ENCODE data around the gene SKIC8. TPM values are rescaled to one million over a fixed set of nuclear protein-coding genes. Genes with fewer than 3 reads are reported as not detected.

Gene SKIC8
- total RNA-seq, 4 donors from 2014 or later, result 29.4 to 85.0 (median 62.9) TPM

- TF ChIP-seq POLR2A (IDR thresholded peaks at IDR 0.05), result no peak
- no peak for TF ChIP-seq CTCF (IDR thresholded peaks at IDR 0.05)
- Histone ChIP-seq H3K9me3 (no peaks in the 10 kb centered on the region), H3K36me3 (no peaks in the 10 kb centered on the region), H3K4me1 (no peaks in the 10 kb centered on the region), H3K4me3 (no peak overlapping the region), H3K27ac (no peak overlapping the region), H3K27me3 (no peaks in the 10 kb centered on the region)
- intact Hi-C loops (cut with DNase I; ENCODE audit: low total_unique reads), result no loop called here
- no peak for DNase-seq
Observed at GRCh38 chr15:78257681-78258080, 41.7 kb downstream of the SKIC8 start.

GRCh38 chr15:78256044-78256437 lies 43.4 kb downstream of the SKIC8 start:
- H3K4me3 ChIP-seq, result no peak overlapping the region
- no peak for DNase-seq
- H3K36me3 ChIP-seq, result no peaks in the 10 kb centered on the region
- no peaks in the 10 kb centered on the region for H3K27me3 ChIP-seq
- H3K4me1 ChIP-seq, result no peaks in the 10 kb centered on the region
- H3K27ac ChIP-seq, result no peak overlapping the region
- intact Hi-C loops (cut with DNase I; ENCODE audit: low total_unique reads), result no loop called here
- H3K9me3 ChIP-seq, result no peaks in the 10 kb centered on the region
- TF ChIP-seq CTCF (IDR thresholded peaks at IDR 0.05) (no peak), POLR2A (IDR thresholded peaks at IDR 0.05) (no peak)

- no peaks in the 10 kb centered on the region for H3K4me1 ChIP-seq
Observed at GRCh38 chr15:78255421-78256043, 43.9 kb downstream of the SKIC8 start.

GRCh38 chr15:78251136-78251535 lies 48.3 kb downstream of the SKIC8 start:
- Histone ChIP-seq H3K27me3 (no peaks in the 10 kb centered on the region), H3K9me3 (no peaks in the 10 kb centered on the region), H3K4me1 (no peaks in the 10 kb centered on the region), H3K36me3 (no peaks in the 10 kb centered on the region), H3K4me3 (no peak overlapping the region), H3K27ac (no peak overlapping the region)
- TF ChIP-seq CTCF (IDR thresholded peaks at IDR 0.05), result no peak
- no peak for TF ChIP-seq POLR2A (IDR thresholded peaks at IDR 0.05)
- DNase-seq, result no peak
- intact Hi-C loops (cut with DNase I; ENCODE audit: low total_unique reads), result no loop called here

More at GRCh38 chr15:78255421-78256043, 43.9 kb downstream of the SKIC8 start:
- intact Hi-C loops (cut with DNase I; ENCODE audit: low total_unique reads), result no loop called here
- TF ChIP-seq POLR2A (IDR thresholded peaks at IDR 0.05) (no peak), CTCF (IDR thresholded peaks at IDR 0.05) (no peak)
- H3K4me3 ChIP-seq, result no peak overlapping the region
- no peak for DNase-seq
- H3K27me3 ChIP-seq, result no peaks in the 10 kb centered on the region
- no peaks in the 10 kb centered on the region for H3K36me3 ChIP-seq
- H3K27ac ChIP-seq, result no peak overlapping the region
- no peaks in the 10 kb centered on the region for H3K9me3 ChIP-seq

GRCh38 chr15:78249131-78249530 lies 50.3 kb downstream of the SKIC8 start:
- intact Hi-C loops (cut with DNase I; ENCODE audit: low total_unique reads), result no loop called here
- Histone ChIP-seq H3K27ac (no peak overlapping the region), H3K36me3 (no peaks in the 10 kb centered on the region), H3K27me3 (no peaks in the 10 kb centered on the region), H3K4me3 (no peak overlapping the region), H3K4me1 (no peaks in the 10 kb centered on the region), H3K9me3 (no peaks in the 10 kb centered on the region)
- no peak for DNase-seq
- no peak for TF ChIP-seq POLR2A (IDR thresholded peaks at IDR 0.05)
- TF ChIP-seq CTCF (IDR thresholded peaks at IDR 0.05), result no peak
